Right kidney (tissue), 1 donor: ENCODE data around the gene TMEM127.
"Not testable (repeated sequence)": the region's sequence is repeated elsewhere in the genome, so short reads cannot be mapped to it uniquely, and the experiment has no call there.

Experiments used
- DNase-seq: peaks from one replicate; pipeline ENCODE4 v3.0.0-alpha.2; 2016

TMEM127 gene

DNA sequence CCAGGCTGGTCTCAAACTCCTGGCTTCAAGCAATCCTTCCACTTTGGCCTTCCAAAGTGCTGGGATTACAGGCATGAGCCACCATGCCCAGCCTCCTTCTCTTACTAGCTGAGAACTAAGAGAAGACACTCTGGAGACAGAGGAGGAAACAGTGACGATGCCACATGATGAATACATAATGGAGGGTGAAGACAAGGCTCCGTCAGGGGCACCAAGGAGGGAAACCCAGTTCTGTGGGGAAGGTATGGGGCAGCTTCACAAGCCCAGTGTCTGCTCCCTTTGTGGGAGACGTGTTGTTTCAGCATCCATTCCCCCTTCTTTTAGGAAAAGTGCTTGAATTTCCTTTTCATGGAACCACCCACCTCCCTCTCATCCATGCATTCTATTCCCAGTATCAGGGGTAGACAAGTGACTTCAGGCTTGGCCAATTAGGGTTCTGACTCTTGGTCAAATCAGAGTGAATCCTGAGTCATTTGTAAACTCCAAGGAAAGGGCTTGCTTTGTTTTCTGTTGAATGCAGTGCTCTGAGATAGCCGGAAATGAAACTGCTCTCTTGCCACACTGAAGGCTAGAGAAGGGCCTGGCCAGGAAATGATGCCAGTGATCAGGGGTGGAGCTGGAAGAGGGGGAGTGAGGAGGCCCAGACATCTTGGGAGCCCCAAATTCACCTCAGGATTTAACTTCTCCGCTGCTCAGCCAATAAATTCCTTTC, 23.7 kb downstream of the TMEM127 start:
- DNase-seq, result no peak

DNA sequence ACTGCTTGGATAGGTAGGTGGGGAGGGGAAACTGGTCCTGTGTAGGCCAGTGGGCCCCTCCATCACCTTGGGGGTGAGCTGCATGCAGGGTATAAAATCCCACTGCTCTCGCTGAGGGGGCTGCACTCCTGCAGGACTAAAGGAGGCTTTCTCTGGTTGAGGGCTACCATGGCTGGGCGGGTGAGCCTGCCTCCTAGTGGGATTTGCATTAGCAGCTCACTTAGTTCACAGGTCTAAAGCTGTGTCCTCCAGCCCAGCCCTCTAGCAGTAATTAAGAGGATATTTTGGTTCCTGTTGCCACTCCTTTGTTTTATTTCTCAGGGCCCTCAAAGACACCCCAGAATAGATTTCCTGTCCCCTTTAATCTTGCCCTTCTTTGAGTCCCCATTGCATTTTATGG, 24.6 kb downstream of the TMEM127 start:
- no peak for DNase-seq

DNA sequence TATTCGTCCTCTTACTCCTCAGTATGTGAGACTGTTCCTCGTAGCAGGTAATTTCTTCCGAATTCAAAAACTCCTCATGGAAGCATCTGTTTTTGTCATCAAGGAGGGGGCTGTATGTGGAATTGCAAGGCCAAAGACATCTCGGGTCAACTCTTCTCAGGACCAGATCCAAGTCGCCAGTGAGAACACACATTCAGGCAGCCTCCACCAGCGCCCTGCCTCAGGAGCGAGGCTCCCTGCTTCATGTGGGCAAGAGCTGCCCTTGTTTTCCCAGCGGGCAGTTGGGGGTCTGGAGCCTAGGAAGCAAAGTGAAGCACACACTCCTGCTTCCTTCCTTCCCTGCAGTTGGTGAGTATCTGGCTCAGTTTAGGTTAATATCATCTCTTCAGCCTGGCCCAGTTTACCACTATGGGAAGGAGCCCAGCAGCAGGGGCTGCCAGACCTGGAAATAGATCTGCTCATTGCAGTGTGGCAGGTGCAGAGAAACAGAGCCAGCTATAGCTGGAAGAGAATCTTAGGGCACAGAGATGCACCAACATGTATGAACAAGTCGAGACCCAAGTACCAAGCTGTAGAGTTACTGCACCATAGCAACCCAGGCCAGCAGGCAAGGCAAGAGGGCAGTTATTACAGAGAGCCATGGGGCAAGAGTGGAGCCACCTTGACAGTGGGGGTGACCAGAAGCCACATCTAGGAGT, 25.3 kb downstream of the TMEM127 start:
- no peak for DNase-seq

DNA sequence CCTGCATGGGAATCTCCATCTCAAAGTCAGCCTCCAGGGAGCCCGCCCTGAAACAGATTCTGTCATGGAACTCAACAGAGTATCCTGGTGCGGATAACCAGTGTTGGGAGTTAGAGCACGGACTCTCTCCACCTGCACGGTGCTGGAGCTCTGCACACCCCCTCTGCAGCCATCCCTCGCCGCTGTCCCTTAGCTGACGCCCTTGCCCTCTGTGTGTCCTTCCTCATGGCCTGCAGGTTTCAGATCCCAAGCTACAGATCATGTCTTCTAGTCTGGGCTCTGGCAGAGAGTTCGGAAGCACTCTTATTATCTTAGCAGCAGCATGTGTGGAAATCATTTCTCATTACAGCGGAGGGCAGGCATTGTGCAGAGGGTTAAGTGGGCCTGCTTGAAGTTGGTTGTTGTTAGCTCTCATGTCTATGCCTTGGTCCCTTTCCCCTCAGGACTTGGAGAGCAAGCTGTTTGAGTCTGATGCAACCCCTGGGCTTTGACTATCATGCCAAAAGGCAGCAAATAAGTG, 26.0 kb downstream of the TMEM127 start:
- DNase-seq, result no peak

DNA sequence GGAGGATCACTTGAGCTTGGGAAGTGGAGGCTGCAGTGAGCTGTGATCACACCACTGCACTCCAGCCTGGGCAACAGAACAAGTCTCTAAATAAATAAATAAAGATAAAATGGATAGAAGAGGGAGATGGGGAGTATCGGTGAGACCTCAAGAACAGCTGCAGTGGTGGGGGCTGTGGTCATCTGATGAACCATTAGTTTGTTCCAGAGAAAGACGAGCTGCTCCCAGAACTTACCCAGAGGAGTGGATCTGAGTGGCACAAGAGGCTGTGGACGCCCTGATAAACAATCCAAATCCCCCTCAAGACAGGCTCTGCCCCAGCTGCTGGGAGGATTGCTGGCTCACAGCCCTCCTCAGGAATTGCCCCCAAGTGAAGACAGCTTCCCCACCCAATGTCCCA, 26.7 kb downstream of the TMEM127 start:
- DNase-seq, result no peak

DNA sequence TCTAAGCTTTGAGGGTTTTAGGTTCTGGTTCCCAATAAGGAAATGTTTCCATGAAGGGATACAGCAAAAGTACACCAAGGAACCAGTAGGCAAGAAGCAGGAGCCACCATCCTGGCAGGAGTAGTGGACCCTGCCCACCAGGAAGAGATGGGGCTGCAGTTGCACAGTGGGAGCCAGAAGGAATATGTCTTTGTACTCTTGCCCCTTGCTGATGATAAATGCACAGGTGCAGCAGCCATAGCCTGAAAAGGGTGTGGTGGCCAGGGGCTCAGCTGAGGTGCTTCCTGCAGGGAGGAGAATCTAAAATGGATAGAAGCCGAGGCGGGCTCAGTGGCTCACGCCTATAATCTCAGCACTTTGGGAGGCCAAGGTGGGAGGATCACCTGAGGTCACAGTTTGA, 27.5 kb downstream of the TMEM127 start:
- no peak for DNase-seq

DNA sequence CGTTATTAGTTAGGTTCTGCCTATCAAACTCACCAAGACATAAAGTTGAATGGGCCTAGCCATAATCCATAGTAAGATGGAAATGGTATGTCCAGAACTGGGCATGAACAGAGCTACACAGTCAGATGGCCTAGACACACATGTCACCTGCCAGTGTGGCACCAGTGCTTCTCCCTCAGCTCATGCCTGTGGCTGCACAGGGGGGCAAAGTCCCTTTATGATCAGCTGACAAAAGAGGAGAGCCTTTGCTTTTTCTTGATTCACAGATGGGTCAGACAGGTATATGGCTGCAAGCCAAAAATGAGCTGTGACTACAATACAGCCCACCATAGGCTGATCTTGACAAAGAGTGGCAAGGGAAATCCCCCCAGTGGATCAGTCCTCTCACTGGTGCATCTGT, 28.9 kb downstream of the TMEM127 start:
- DNase-seq, result no peak

DNA sequence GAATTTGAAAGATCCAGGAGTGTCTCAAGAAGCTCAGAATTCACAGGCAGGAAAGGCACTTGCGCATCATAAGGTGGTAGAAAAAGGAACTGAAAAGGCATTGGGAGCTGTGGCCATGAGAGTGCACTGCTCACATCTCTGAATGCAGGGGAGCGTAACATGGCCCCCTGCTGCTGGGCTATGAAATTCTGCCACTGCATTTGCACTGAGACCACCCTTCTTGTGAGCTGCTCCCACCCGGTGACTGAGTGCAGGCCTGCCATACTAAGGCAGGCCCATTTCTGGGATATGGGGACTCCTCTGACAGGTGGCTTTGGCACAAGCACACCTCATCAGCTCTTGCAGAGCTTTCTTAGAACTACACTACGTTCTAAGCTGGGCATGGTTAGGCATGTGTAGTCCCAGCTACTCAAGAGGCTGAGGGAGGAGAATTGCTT, 31.9 kb downstream of the TMEM127 start:
- no peak for DNase-seq

DNA sequence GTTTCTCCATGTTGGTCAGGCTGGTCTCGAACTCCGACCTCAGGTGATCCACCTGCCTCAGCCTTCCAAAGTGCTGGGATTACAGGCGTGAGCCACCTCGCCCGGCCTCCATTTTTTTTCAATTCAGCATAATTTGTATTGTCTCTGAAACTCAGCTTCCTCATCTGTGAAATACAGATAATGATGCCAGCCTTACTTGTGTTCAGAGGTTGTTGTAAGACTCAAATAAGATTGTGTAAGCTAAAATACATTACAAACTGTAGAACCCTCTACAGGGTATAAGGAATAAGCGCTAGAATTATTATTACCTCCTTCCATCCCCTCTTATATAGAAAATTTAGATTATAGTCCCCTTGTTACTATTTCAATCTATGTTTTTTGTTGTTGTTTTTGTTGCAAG, 32.4 kb downstream of the TMEM127 start:
- no peak for DNase-seq

DNA sequence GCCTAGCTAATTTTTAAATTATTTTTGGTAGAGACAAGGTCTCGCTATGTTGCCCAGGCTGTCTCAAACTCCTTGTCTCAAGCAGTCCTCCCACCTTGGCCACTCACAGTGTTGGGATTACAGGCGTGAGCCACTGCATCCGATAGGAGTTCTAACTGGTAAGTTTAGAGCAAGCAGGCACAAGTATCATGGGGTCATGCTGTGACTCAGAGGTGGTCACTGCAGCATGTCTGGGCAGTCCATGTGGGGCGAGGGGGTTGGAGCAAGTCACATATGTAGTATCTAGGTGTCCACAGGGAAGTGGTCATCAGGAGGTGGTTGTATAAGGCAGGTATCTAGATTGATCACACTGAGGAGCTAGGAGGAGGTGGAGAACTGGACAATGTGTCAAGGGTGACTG, 34.5 kb downstream of the TMEM127 start:
- no peak for DNase-seq

DNA sequence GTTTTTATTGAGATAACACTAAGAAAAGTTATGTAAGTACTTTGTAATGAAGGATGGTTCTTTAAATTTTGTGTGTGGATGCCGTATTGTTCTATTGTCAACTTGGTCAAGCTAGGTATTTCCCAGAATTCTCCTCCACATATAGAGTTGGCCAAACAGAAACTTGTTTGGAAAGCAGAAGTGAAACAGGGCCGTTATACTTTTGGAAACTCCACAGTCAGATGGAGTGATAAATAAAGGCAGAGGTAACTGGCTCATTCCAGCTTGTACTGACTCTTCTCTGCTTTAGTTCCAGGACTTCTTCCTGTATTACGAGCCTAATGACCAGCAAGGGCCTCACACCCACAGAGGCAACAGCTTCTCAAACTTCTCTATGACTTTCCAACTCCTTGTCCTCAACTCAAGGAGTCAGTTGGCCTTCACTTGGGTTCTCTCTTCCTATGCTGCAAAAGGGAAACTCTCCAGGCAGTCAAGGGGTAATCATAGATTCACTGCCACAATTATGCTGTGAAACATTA, 40.7 kb downstream of the TMEM127 start:
- DNase-seq, result no peak

DNA sequence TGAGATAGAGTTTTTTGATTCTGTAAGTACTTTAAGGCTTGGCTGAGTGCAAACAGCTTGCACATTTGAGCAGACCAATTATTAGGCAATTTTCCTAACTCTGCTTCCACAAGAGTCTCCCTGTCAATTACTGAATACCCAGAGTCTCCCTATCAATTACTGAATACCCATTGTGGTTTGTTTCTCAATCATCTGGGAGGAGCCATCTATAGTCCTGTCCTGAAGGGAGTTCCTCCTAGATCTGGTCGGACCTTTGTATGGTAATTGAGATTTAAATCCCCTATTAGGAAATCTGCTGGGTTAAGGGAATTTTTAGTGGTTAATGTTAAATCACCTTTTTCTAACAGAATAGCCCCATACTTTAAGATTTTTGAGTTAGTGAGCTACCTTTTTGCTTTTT, 44.7 kb downstream of the TMEM127 start:
- DNase-seq, result not testable (repeated sequence)

DNA sequence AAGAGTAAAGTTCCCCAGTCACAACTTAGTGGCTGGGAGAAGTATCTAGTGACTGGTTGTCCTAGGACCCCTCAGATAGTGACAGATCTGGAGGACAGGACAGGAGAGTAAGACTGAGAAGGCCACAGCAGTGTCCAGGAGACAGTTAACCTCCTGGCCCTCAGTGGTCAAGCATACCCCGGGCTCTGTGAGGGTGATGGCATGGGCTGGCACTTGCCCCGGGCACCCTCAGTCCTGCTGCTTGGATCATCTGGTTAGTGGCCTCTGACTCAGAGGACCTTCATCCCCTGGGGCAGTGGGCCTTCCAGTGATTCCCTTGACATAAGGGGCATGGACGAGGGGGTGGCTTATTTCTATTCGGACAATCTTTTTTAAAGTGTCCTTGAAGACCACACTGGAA, 45.8 kb downstream of the TMEM127 start:
- not testable (repeated sequence) for DNase-seq

DNA sequence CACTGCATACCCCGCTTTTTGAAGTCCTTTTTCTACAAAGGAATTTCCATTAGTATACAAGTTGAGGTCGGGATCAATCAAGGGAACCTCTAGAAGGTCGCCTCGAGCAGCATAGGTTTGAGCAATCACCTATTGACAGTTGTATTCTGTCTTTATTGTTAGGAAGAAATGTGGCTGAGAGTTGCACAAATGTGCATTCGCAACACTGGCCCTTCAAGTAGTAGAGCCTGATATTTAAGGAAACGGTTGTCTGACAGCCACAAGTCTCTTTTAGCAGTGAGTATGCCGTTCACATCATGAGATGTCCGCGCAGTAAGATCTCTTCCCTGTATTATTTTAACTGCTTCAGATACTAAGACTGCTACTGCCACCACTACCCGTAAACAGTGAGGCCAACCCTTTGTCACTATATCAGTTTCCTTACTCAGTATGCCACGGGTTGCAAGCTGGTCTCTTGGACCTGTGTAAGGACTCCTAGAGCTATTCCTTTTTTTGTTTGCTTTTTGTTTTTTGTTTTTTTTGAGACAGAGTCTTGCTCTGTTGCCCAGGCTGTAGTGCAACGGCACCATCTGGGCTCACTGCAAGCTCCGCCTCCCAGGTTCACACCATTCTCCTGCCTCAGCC, 47.2 kb downstream of the TMEM127 start:
- no peak for DNase-seq

DNA sequence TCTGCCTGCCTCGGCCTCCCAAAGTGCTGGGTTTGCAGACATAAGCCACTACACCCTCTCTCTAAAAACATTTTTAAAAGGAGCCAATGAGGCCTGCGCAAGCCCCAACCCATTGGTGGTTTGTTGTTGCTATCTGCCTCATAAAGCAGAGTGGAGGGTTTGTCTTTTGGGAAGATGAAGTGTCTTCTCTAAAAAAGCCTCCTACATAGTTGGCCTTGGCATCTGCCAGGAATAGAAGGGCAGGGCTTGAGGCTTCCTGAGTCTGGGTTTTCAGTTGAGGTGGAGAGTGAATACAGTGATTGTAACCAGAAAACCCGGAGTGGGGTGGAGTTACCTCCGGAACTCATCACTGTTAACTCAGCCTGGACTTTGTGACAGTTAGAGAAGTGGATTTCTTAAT, 51.2 kb downstream of the TMEM127 start:
- DNase-seq, result no peak

DNA sequence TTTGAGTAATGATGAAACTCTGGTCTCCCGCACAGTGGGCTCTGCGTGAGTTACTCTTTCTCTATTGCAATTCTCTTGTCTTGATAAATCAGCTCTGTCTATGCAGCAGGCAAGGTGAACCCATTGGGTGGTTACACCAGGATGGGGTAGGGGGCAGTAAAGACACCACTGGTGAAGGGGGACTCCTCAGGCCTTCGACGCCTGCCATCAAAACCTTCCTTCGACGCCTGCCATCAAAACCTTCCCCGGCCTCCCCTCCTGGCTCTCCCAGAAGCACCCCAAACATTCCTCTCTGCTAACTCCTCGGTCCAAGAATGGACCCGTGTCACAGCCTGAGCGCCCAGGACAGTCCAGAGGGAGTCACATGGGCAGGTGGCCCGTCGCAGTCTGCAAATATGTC, 52.4 kb downstream of the TMEM127 start:
- no peak for DNase-seq

DNA sequence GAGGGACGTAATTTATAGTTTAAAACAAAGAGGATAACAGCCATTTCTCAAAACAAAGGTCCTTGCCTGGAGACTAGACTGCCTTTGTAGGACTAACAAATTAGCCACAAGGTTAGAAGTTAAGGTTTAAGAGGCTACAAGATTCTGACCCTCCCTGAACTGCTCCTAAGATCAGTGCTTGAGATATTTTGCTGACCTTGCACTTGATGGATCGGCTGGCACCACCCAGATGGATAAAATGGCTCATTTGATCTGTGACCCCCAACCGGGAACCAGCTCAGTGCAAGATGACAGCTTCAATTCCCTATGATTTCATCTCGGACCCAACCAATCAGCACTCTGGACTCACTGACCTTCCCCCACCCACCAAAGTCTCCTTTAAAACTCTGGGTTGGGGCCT, 53.5 kb downstream of the TMEM127 start:
- no peak for DNase-seq

DNA sequence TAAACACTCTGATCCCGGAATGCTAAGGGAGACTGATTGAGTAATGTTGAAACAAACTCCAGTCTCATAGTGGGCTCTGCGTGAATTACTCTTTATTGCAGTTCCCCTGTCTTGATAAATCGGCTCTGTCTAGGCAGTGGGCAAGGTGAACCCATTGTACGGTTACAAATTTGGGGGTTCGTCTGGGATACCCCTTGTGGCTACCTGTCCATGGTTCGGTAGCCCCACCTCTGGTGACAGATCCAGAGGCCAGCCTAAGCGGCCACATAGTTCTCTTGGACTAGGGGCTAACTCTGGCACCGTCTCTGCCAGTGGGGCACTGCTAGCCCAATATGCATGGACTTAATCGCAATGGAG, 56.1 kb downstream of the TMEM127 start:
- no peak for DNase-seq

DNA sequence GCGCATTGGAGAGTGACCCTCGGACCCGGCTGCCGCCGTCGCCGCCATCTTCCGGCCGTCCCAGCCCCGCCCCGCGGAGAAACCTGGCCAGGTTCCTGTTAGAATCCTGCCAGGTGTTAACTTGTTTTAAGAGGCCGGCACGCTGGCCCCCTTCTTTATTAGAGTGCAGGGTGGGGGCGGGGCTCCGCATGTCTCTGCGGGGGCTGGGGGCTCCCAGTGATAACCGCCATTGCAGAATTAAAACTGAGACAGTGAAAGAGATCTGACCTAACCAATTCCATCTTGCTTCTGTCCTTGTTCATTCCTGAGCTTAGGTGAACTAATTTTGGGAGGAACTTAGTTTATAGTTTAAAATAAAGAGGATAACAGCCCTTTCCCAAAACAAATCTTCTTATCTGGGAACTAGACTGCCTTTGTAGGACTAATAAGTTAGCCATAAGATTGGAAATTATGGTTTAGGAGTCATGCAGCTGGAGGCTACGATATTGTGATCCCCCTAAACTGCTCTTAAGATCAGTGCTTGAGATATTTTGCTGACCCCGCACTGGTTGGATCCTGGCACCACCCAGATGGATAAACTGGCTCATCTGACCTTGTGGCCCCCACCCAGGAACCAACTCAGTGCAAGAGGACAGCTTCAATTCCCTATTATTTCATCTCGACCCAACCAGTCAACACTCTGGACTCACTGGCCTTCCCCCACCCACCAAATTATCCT, 56.6 kb downstream of the TMEM127 start:
- DNase-seq, result peak; percentile 35

DNA sequence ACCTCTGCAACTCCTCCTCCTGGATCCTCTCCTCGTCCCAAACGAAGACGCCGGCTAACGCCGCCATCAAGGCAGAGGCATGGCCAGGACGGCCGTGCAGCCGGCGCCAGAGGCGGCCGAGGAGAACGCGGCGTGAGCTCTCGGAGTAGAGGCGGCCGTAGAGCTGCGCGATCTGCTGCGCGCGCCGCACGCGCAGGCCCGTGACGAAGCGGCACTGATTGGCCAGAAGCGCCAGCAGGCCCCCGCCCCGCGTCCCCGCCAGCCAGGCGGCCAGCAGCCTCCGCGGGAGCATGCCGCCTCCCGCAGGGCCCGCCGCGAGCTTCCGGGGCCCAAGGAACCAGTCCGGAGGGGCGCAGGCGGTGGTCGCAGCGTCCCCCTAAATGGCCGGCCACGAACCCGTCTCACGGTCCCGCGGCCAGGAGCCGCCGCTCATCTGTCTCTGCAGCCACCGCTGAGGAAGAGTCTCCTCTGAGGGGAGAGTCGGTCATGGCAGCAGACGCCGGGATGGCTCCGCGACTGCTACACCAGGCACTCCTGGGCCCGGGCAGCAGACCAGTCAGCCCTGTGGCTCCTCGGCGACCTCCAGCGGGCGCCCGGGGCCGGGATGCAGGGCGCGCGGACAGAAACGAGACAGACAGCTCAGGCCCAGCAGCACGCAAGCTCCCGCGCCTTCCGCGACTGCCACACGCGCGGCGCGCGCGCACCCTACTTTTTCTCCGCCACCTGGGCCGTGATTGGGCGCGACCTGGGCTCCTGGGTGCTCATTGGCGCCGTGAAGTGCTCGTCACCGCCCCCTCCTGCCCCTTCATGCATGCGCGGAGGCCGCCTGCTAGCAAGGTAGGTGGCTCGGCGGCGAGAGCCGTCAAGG, 57.4 kb downstream of the TMEM127 start, which contains the start of gene STARD7:
STARD7 (minus strand) TSS at position 685 of the 868 bp plus-strand sequence; CDS start at position 292, 393 bp downstream.
- DNase-seq, result peak; percentile 100

DNA sequence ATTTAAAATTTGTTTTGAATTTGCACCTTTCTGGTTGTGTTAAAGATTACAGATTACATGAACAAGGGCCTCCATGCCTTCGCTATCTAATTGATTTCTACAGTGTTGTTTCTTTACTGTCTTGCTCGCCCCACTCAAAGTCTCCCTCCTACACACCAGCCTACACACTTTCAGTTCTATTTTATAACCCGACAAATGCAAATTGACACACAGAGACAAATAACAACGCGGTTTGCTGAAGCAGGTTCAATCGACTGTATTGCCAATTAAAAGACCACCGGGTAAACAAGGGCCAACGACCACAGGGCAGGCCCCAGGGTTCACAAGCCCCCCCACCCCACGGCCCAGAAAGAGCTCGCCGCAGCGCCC, 58.0 kb downstream of the TMEM127 start:
- DNase-seq, result no peak
